H1 (cell line): ENCODE results near the gene MRM2. TPM values are rescaled to one million over a fixed set of nuclear protein-coding genes. Genes with fewer than 3 reads are reported as not detected.

Experiments
- FOSL1 ChIP-seq: IDR thresholded peaks from 2 replicates; pipeline ENCODE4 v1.6.1; 2011; ENCODE audit warnings: mild to moderate bottlenecking, low read depth, low read length, moderate library complexity; ENCODE audit not compliant: insufficient read depth
- GABPA ChIP-seq: IDR thresholded peaks from 2 replicates; pipeline ENCODE4 v1.6.1; 2011; ENCODE audit warnings: mild to moderate bottlenecking, low read length, moderate library complexity, borderline replicate concordance; ENCODE audit not compliant: insufficient read depth
- HDAC2 ChIP-seq, 2 experiments: fragments of 300-600 bp in 1 of 2; sonication (generic) in 1 of 2; IDR thresholded peaks; 2 replicates each; pipeline ENCODE4 v1.6.1; 2011 to 2012; ENCODE audit warnings: low read depth in 2 of 2, low read length in 2 of 2, mild to moderate bottlenecking in 2 of 2, moderate library complexity in 2 of 2, borderline replicate concordance in 1 of 2, inconsistent platforms in 1 of 2
- HDAC6 ChIP-seq: IDR thresholded peaks from one replicate; pipeline ENCODE4 v1.7.1; 2012; ENCODE audit warnings: low read depth, mild to moderate bottlenecking, inconsistent platforms, low read length, moderate library complexity
- POLR2A ChIP-seq, 2 experiments: IDR thresholded peaks; 1 replicate in 1 of 2; 2 replicates in 1 of 2; pipeline ENCODE4 v1.6.1; 2011; ENCODE audit warnings: low read depth in 2 of 2, low read length in 2 of 2, mild to moderate bottlenecking in 2 of 2; ENCODE audit errors: control extremely low read depth in 1 of 2
- SIN3A ChIP-seq, 2 experiments: IDR thresholded peaks in 1 of 2; conservative IDR thresholded peaks in 1 of 2; 2 replicates each; pipeline ENCODE4 v1.6.1; 2011 to 2012; ENCODE audit warnings: low read length in 2 of 2, improper control_type of control experiment in 1 of 2, low read depth in 1 of 2, mild to moderate bottlenecking in 1 of 2
- polyA plus RNA-seq, 7 experiments: library from polyadenylated mRNA; depleted of rRNA in 3 of 7; stranded (reverse) in 5 of 7; unstranded in 2 of 7; fragments of >200 nt in 5 of 7; fragments of 200-250 nt in 2 of 7; gene quantifications; 1 replicate in 5 of 7; 2 replicates in 1 of 7; 4 replicates in 1 of 7; pipeline versions ENCODE4 v1.2.1 to v1.2.3, GENCODE V29; 2011 to 2013; ENCODE audit warnings: missing spikeins in 2 of 7, mixed read lengths in 2 of 7
- total RNA-seq: library from RNA; stranded (reverse); fragmentation: NEBNext Ultra II Directional; extraction: Animal tissue kit (Norgen Biotek cat#: 25700); gene quantifications from 2 replicates; pipeline ENCODE4 v1.2.1, GENCODE V29; 2021
- TF ChIP-seq, protein P1 (sequence below): IDR thresholded peaks from 2 replicates; pipeline ENCODE4 v1.6.1; 2011; ENCODE audit warnings: low read length, improper control_type of control experiment

MRM2 gene
- total and polyA plus RNA-seq, 2 of the 8 experiments (the other 6 are each of a cell fraction or from before 2014, with no cell fraction given) = 17.2 to 38.6 TPM

DNA sequence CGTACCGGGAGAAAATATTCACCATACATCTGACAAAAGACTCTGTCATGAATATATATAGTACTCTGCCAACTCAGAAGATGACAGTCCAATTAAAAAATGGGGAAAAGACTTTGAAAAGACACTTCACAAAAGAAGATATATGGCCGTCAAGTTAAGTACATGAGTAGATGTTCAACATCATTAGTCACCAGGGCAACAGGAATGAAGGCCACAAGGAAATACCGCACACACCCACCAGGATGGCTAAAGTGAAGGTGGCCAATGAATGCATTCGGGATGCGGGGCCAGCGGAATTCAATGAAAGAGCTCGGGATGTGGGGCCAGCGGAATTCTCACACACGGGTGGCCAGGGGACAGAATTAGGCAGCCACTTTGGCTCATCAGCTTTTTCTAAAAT is 51.5 kb downstream of the MRM2 start (continued):
- TF ChIP-seq, protein P1, sequence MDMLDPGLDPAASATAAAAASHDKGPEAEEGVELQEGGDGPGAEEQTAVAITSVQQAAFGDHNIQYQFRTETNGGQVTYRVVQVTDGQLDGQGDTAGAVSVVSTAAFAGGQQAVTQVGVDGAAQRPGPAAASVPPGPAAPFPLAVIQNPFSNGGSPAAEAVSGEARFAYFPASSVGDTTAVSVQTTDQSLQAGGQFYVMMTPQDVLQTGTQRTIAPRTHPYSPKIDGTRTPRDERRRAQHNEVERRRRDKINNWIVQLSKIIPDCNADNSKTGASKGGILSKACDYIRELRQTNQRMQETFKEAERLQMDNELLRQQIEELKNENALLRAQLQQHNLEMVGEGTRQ = no peak
- TF ChIP-seq POLR2A (IDR thresholded peaks at IDR 0.05; ENCODE audit: control extremely low read depth in 1 of 2, low read depth in 2 of 2, low read length in 2 of 2) (no peak), FOSL1 (no peak), SIN3A (conservative IDR thresholded peaks at IDR 0.05 in 1 of 2, IDR thresholded peaks at IDR 0.05 in 1 of 2; ENCODE audit: low read depth in 1 of 2, low read length in 2 of 2) (no peak), HDAC2 (IDR thresholded peaks at IDR 0.05; ENCODE audit: borderline replicate concordance in 1 of 2, low read depth in 2 of 2, low read length in 2 of 2) (no peak), GABPA (no peak), HDAC6 (no peak)
